Glutamatergic neuron (in vitro differentiated cells): ENCODE measurements around the gene C1QTNF5. TPM values are rescaled to one million over a fixed set of nuclear protein-coding genes. Genes with fewer than 3 reads are reported as not detected.

ENCODE experiments used
- DNase-seq: peaks from one replicate; pipeline ENCODE4 v3.0.0; 2022
- H3K27ac Mint-ChIP-seq: one replicate; pipeline ENCODE4 v1.8.0; 2020; ENCODE audit warnings: mild to moderate bottlenecking, mixed read lengths, inconsistent platforms; ENCODE audit not compliant: unreplicated experiment
- H3K27me3 Mint-ChIP-seq: one replicate; pipeline ENCODE4 v1.8.0; 2020; ENCODE audit warnings: mild to moderate bottlenecking, moderate library complexity, mixed read lengths, inconsistent platforms; ENCODE audit not compliant: unreplicated experiment
- H3K36me3 Mint-ChIP-seq: one replicate; pipeline ENCODE4 v1.8.0; 2020; ENCODE audit warnings: mild to moderate bottlenecking, mixed read lengths, inconsistent platforms; ENCODE audit not compliant: unreplicated experiment
- H3K4me1 Mint-ChIP-seq: one replicate; pipeline ENCODE4 v1.8.0; 2020; ENCODE audit warnings: mild to moderate bottlenecking, low read depth, mixed read lengths, inconsistent platforms; ENCODE audit not compliant: unreplicated experiment
- H3K4me3 Mint-ChIP-seq: one replicate; pipeline ENCODE4 v1.8.0; 2020; ENCODE audit warnings: mild to moderate bottlenecking, mixed read lengths, inconsistent platforms; ENCODE audit not compliant: unreplicated experiment
- H3K9me3 Mint-ChIP-seq: one replicate; pipeline ENCODE4 v1.8.0; 2020; ENCODE audit warnings: mild to moderate bottlenecking, moderate library complexity, mixed read lengths, inconsistent platforms; ENCODE audit not compliant: unreplicated experiment
- CTCF ChIP-seq: fragments of 200-600 bp; sonication (generic); IDR thresholded peaks from one replicate; pipeline ENCODE4 v1.5.0; 2021; ENCODE audit not compliant: partially characterized antibody, unreplicated experiment
- total RNA-seq: library from RNA; stranded (reverse); fragmentation: NEBNext Ultra II Directional; extraction: Animal tissue kit (Norgen Biotek cat#: 25700); gene quantifications from one replicate; pipeline ENCODE4 v1.2.1, GENCODE V29; 2021; ENCODE audit not compliant: unreplicated experiment

C1QTNF5 gene
- total RNA-seq, 1 donor from 2014 or later, result 0.32 TPM

- peaks cover 10% of the 10 kb centered on the region for H3K4me1 Mint-ChIP-seq
- no peak for DNase-seq
- H3K27me3 Mint-ChIP-seq, result peaks cover 6% of the 10 kb centered on the region
- H3K4me3 Mint-ChIP-seq, result peak overlapping the region; percentile 100
- TF ChIP-seq CTCF, result no peak
- no peak overlapping the region for H3K27ac Mint-ChIP-seq
- H3K9me3 Mint-ChIP-seq, result peaks cover 4% of the 10 kb centered on the region
- no peaks in the 10 kb centered on the region for H3K36me3 Mint-ChIP-seq
Measured at GRCh38 chr11:119335655-119336543, 4.8 kb downstream of the C1QTNF5 start.

- DNase-seq, result no peak
Measured at GRCh38 chr11:119335091-119335654, 5.5 kb downstream of the C1QTNF5 start.

DNA sequence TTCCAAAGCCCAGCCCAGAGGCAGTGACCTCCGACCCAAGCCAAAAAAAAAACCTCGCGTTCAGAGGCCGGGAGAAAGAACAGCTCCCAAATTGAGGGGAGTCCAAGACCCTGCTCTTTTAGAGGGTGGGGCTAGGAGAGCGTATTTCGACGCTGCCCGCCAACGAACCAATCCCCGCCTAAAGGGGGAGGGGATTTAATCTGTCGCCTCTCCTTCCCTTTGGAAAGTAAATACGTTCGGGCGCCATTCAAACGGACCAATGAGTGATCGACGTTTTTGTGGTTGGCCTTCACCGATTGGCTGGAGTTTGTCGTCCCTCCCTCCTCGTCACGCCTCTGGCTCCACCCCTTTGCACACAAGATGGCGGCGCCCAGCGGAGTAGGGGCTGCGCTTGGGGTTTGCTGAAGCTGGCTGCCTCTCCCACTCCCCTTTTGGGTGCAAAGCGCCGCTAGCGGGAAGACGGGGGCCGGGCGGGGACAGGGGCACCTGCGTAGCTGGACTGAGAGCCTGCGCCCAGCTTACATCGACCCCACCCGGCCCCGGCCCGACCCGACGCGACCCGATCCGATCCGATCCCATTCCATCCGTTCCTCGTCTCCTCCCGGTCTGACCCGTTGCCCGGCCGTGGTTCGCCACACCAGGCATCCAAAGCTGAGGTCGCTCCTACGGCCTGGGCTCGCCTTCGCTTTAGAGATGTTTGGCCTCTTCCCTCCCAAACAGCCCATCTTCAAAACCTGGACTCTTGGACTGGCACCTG lies 6.3 kb downstream of the C1QTNF5 start, which contains the start of gene RNF26:
TSS of gene RNF26 (plus strand) at position 354 of the 757 bp plus-strand sequence. CDS start 596 bp downstream, outside the sequence.
- H3K36me3 Mint-ChIP-seq, result no peaks in the 10 kb centered on the region
- peak within 1 kb of the TSS; percentile 100 for H3K4me3 Mint-ChIP-seq
- H3K27ac Mint-ChIP-seq, result peak within 1 kb of the TSS; percentile 99
- peaks cover 4% of the 10 kb centered on the region for H3K27me3 Mint-ChIP-seq
- H3K4me1 Mint-ChIP-seq, result peaks cover 10% of the 10 kb centered on the region
- DNase-seq, result peak; percentile 91
- TF ChIP-seq CTCF, result no peak
- peaks cover 2% of the 10 kb centered on the region for H3K9me3 Mint-ChIP-seq

More at GRCh38 chr11:119335091-119335654, 5.5 kb downstream of the C1QTNF5 start:
- H3K9me3 Mint-ChIP-seq, result peaks cover 2% of the 10 kb centered on the region
- H3K27ac Mint-ChIP-seq, result peak overlapping the region; percentile 99
- peaks cover 6% of the 10 kb centered on the region for H3K27me3 Mint-ChIP-seq
- TF ChIP-seq CTCF, result no peak
- H3K4me3 Mint-ChIP-seq, result peak overlapping the region; percentile 100
- H3K4me1 Mint-ChIP-seq, result peaks cover 10% of the 10 kb centered on the region
- no peaks in the 10 kb centered on the region for H3K36me3 Mint-ChIP-seq

- H3K27me3 Mint-ChIP-seq, result peaks cover 2% of the 10 kb centered on the region
- peaks cover 5% of the 10 kb centered on the region for H3K4me1 Mint-ChIP-seq
- H3K4me3 Mint-ChIP-seq, result no peak overlapping the region
- H3K36me3 Mint-ChIP-seq, result no peaks in the 10 kb centered on the region
- no peak overlapping the region for H3K27ac Mint-ChIP-seq
- no peak for DNase-seq
- H3K9me3 Mint-ChIP-seq, result peaks cover 2% of the 10 kb centered on the region
- TF ChIP-seq CTCF, result no peak
Measured at GRCh38 chr11:119332111-119332765, 8.4 kb downstream of the C1QTNF5 start.
